Occipital lobe (tissue), 2 donors: ENCODE data around the gene CYP4F8. TPM values are rescaled to one million over a fixed set of nuclear protein-coding genes. Genes with fewer than 3 reads are reported as not detected.
"Not testable (repeated sequence)": the region's sequence is repeated elsewhere in the genome, so short reads cannot be mapped to it uniquely, and the experiment has no call there.

ENCODE experiments used
- DNase-seq: peaks from one replicate; lab custom pipeline; 2025; lab: John Stamatoyannopoulos, UW
- total RNA-seq: library from RNA; depleted of rRNA; stranded (reverse); fragments of >200 nt; gene quantifications from one replicate; pipeline ENCODE4 v1.2.3, GENCODE V29; 2014

CYP4F8 gene, protein sequence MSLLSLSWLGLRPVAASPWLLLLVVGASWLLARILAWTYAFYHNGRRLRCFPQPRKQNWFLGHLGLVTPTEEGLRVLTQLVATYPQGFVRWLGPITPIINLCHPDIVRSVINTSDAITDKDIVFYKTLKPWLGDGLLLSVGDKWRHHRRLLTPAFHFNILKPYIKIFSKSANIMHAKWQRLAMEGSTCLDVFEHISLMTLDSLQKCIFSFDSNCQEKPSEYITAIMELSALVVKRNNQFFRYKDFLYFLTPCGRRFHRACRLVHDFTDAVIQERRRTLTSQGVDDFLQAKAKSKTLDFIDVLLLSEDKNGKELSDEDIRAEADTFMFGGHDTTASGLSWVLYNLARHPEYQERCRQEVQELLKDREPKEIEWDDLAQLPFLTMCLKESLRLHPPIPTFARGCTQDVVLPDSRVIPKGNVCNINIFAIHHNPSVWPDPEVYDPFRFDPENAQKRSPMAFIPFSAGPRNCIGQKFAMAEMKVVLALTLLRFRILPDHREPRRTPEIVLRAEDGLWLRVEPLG
- total RNA-seq: not detected

DNA sequence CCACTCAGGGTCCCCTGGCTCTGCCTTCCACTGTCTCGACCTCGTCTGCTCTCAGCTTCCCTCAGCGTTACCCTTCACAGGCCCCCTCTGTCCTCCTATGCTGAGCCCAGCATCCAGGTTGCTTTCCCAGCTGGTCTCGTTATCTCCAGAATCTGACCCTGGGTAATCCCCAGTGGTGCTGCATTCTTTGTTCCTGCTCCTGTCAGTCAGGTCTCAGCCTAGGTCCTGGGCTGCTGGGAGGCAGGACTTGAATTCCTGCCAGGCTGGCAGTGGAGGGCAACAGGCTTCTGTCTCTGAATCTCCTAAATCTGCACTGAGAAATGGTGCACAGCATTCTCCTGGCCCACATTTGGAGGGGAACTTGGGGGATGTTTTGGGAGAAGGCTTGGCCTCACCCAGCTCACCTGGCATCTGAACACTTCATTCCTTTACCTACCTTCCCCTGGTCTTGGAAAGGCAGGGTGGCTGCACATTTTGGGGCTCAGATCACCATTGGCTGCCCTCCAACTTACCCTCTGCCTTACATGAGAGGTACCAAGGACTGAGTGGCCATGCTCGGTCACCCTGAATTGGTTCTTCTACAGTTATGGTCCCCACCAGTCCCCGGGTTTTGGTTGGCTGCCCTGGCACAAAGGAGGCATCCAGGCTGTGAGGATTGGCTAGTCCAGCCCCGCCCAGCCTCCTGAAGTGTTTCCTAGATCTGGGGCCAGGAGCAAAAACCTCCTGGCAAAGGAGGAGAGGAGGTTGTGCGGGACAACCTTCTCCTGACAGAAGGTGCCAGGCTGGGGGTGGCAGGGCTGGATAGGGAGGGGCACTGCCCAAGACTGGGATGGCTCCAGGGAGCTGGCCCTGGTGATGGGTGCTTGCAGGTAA lies at the start of gene CYP4F8:
TSS of gene CYP4F8 (plus strand) at position 712 of the 873 bp plus-strand sequence. CDS start 399 bp downstream, outside the sequence.
- DNase-seq: no peak

DNA sequence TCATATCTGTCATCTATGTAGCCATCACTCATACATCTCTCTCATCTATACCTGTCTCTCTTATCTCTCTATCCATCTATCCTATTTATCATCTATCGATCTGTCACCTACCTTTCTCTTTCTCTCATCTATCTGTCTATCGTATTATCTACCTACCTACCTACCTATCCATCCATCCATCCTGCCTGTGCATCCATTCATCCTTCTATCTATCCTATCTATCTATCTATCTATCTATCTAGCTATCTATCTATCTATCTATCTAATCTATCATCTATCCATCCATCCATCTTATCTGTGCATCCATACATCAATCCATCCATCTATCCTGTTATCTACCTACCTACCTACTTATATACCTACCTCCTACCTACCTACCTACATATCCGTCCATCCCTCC lies 44.6 kb upstream of the CYP4F8 start:
- DNase-seq: no peak

DNA sequence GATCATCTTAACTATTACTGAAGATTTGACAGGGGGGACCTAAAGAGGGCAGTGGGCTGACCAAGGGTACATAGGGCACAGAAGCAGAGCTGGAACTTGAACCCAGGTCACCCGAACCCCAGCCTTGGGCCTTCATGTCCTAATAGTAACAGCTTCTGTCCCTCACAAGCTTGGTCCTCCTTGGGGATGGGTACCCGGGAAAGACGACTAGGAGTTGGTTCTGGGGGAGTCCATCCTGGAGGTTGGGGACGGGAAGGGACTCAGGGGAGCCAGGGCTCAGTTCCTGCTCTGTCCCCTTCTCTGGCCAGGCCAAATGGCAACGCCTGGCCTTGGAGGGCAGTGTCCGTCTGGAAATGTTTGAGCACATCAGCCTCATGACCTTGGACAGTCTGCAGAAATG lies 39.6 kb upstream of the CYP4F8 start:
- DNase-seq: no peak

DNA sequence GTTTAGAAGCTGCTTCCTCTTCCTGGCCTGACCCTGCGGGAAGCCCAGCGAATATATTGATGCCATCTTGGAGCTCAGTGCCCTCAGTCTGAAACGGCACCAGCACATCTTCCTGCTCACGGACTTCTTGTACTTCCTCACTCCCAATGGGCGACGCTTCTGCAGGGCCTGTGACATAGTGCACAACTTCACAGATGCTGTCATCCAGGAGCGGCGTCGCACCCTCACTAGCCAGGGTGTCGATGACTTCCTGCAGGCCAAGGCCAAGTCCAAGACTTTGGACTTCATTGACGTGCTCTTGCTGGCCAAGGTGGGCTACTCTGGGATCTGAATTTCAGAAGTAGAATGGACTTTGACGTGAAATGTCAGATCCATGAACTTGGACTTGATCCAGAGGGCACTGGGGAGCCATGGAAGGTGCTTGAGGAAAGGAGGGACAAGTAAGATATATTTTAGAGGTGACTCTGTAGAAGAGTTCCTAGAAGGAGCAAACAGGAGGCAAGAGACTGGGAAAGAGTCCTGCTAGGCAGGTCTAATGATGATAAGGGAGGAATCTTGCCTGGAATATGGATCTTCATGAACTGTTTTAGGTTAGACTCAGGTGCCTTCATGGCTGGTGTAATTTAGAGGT lies 38.4 kb upstream of the CYP4F8 start:
- DNase-seq: no peak

DNA sequence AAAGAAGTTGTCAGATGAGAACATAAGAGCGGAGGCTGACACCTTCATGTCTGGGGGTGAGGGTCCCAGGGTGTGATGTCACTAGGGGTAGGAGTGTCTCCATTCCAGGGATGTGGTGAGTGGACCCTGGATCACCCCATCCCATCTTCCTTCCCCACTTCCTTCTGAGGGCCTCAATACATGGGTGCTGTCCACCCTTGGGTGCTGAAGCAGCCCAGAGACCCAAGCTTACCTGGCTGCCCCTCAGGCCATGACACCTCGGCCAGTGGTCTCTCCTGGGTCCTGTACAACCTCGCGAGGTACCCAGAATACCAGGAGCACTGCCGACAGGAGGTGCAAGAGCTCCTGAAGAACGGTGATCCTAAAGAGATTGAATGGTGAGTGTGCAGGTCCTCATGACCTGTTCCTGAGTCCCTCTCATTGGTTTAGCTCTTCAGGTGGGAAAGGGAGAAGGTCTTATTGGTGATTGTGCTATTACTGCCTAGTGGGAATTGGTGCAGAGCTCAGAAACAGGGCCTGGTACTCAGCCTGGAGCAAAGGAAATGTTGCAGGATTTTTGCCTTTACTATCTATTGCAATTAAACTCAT lies 37.7 kb upstream of the CYP4F8 start:
- no peak for DNase-seq

DNA sequence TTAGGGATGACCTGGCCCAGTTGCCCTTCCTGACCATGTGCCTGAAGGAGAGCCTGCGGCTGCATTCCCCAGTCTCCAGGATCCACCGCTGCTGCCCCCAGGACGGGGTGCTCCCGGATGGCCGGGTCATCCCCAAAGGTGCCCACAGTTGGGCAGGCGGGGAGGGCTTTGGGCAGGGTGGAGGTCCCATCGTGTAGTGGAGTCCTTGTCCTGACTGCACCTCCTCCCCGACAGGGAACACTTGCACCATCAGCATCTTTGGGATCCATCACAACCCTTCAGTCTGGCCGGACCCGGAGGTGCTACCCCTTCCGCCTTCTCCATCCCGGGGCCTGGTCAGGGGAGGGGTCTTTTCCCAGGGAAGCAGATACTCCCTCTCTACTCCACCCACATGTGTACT lies 31.7 kb upstream of the CYP4F8 start:
- DNase-seq: no peak

DNA sequence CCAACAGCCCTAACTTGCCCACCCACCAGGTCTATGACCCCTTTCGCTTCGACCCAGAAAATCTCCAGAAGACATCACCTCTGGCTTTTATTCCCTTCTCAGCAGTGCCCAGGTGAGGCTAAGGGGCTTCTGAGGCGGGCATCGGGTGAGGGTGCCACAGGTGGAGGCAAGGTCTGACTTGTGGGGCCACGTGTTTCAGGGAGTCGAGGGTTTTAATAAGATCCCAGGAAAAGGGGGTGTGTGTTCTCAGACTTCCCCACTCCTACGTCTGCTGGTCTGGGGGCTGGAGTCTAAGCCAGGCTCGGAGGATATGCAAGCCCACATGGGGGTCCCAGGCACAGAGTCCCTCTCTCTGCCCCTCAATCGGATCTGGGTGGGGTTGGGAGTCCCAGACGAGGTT lies 30.9 kb upstream of the CYP4F8 start:
- DNase-seq: no peak

DNA sequence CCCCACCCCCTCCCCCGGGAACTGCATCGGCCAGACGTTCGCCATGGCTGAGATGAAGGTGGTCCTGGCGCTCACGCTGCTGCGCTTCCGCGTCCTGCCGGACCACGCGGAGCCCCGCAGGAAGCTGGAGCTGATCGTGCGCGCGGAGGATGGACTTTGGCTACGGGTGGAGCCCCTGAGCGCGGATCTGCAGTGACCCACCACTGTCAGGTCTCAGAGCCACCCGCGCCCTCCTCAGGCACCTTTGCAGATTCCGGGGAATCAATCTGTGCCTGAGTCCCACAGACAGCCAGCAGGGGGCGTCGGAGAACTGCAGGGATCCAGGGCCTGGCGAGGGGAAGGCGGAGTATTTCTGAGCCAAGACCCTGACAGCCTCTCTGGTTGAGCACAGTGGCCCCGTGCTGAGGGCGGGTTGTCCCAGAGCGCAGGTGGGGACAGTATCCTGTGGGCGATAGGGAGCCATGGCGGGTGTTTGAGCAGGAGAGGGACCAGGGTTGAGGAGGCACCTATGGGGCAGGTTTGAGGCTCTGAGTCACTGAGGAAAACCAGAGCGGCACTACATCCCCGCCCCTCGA lies 30.4 kb upstream of the CYP4F8 start:
- peak; percentile 53 for DNase-seq

DNA sequence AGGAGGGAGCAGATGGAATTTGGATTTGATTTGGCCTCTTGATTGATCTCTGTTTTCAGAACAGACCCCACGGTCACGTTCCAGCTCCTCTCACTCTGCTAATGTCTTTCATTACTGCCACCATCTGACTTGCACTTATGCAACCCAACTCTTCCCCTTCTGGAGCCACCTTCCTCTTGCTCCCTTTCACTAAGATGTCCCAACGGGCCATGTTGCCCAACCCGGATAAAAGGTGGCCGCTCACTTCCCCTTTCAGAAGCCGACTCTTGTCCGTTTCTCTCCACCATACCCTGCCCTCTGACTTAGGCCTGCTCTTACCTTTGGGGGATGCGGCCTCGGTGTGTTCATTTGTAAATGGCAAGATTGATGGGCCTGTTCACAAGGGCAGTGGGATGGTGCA lies 27.4 kb upstream of the CYP4F8 start:
- no peak for DNase-seq

DNA sequence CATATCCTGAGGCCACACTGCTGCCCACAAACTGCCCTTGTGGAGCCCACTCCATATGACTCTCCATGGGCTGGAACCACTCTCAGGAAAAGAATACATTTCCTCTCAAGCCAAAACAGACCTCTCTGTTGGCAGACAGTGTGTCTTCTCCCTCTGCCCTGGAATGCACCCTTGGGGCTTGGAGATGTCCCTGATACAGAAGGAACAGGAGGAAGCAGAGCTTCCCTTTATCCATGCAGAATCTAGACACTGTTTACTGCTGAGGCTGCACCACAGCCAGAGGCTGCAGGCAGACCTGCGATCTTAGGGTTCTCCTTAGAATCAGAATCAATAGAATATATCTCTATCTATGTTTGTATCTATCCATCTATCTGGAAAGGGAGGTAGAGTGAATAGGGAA lies 26.8 kb upstream of the CYP4F8 start:
- no peak for DNase-seq

DNA sequence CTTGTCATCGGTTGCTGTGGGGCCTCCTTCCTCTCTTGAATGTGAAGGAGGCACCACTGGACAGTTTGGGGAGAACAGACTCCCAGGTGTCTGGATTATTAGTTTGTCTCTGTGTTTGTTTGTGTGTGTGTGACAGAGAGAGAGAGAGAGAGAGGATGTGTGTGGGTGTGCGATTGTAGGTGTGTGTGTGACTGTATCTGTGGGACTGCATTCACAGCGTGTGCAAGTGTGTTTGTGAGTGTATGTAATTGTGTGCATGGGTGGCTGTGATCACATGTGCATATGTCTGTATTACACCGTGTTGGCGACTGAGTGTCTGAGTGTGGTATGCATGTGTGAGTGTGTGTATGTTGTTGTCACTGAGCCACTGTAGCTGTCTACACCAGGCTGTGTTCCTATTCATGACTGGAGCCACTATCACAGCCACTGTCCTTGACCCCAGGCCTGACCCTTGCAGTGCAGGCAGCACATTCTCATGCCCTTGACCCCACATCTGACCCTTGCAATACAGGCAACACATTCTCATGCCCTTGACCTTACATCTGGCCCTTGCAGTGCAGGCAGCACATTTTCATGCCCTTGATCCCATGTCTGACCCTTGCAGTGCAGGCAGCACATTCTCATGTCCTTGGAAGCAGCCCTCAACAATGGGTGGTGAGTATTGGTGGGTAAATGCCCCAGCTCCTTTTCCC lies 25.1 kb upstream of the CYP4F8 start:
- no peak for DNase-seq

DNA sequence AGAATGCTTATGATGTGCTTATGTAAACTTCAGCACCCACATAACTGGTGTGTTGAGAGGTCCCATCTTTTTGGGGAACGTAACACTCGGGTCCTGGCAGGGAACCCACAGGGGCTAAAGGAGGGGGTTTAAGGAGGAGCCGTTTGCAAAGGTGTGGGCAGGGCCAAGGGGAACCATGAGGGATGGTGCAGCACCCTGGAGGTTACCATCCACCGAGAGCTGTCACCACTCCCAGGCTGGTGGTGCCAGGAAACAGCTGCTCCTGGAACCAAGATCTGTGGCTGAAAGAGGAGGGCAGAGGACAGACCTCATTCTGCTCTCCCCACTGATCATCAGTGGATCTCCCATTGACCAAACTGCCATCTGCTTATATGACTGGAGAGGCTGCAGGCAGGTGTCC lies 23.2 kb upstream of the CYP4F8 start:
- no peak for DNase-seq

DNA sequence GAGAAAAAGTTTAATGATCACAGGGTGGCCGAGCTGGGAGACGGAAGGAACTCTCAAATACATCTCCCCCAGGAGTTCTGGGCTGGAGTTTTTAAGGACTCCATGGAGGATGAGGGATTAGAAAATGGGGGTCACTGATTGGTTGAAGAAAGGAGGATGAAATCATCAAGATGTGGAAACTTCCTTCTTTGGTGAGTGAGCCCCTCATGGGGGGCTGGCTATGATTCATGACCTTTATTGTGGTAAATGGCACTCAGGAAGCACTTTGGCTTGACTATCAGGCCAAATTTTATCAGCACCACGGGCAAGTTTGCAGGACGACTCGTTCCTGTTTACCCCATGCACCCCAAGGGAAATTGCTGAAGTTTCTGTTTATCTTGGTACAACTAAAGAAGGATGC lies 22.5 kb upstream of the CYP4F8 start:
- not testable (repeated sequence) for DNase-seq

DNA sequence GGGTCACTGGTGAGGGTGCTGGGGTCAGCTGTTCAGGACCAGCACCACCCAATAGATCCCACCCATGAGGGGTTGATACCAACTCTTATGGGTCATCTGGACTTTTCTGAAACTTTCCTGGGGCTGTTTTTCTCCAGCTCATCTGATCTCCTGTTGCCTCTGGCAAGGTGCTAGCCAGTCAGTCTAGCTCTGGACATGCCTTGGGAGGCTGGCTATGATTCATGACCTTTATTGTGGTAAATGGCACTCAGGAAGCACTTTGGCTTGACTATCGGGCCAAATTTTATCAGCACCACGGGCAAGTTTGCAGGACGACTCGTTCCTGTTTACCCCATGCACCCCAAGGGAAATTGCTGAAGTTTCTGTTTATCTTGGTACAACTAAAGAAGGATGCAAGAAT lies 21.3 kb upstream of the CYP4F8 start:
- DNase-seq: not testable (repeated sequence)

DNA sequence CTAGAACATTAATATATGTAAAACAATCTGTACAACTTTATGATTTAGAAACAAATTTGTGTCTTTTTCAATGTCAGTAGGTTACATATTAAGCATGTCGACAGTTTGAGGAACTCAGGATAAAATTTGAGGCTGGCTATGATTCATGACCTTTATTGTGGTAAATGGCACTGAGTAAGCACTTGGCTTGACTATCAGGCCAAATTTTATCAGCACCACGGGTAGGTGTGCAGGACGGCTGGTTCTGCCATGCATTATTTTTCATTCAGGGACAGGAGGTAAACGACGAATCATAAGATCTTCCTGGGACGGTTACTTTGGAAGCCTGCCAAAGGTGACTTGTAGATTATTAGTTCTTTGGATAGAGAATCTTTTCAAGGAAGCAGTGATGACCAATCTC lies 19.9 kb upstream of the CYP4F8 start:
- DNase-seq: no peak

DNA sequence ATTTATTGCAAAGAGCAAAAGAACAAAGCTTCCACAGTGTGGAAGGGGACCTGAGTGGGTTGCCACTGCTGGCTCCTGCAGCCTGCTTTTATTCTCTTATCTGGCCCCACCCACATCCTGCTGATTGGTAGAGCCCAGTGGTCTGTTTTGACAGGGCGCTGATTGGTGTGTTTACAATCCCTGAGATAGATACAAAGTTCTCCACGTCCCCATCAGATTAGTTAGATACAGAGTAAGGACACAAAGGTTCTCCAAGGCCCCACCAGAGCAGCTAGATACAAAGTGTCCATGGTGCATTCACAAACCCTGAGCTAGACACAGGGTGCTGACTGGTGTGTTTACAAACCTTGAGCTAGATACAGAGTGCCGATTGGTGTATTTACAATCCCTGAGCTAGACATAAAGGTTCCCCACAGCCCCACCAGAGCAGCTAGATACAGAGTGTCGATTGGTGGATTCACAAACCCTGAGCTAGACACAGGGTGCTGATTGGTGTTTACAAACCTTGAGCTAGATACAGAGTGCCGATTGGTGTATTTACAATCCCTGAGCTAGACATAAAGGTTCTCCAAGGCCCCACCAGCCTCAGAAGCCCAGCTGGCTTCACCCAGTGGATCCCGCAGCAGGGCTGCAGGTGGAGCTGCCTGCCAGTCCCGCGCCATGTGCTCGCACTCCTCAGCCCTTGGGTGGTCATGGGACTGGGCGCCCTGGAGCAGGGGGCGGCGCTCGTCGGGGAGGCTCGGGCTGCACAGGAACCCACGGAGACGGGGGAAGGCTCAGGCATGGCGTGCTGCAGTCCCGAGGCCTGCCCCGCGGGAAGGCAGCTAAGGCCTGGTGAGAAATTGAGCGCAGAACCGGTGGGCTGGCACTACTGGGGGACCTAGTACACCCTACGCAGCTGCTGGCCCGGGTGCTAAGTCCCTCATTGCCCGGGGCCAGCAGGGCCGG lies 6.8 kb upstream of the CYP4F8 start:
- not testable (repeated sequence) for DNase-seq

DNA sequence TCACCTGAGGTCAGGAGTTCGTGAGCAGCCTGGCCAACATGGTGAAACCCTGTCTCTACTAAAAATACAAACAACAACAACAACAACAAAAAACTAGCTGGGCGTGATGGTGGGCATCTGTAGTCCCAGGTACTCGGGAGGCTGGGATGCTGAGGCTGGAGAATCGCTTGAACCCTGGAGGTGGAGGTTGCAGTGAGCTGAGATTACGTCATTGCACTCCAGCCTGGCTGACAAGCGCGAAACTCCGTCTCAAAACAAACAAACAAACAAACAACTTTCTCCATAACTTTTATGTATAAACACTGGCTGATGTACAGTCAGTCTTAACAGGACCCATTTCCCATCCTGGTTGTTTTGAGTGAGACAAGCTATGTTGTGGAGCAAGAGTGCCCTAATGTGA lies 5.8 kb upstream of the CYP4F8 start:
- DNase-seq: no peak

DNA sequence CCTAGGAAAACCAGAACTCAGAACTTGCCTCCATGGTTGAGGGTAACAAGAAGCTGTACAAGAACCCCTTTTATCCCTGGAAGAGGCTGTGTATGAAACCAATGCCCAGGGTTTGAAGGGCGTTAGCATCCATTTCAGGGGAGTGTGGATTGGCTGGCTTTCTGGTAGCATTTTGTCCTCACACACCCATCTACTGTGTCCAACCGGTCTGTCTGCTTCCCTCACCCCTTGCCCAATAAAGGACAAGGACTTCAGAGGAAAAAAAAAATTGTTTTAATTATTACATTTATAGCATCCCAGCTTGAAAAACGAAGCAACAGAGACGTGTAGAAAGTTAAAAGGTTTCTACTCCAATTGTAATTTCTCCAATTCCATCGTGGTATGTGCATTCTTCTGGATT lies 2.7 kb upstream of the CYP4F8 start:
- no peak for DNase-seq

DNA sequence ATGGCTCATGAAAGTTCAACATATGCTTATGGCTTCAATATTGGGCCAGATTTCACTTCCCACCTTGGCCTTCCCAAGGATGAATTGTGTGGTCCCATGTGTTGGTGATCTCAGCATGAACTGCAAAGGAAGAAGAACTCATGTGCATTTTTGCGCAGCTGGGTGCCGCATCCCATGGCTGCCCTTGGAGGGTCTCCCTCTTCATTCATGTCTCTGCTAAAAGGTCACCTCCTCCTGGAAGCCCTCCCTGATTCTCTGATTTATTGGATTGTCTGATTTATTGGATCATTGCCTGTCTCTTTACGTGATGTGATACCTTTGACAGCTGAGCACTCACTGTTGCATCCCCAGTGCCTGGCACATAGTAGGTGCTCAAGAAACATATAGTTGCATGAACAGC lies 1.7 kb upstream of the CYP4F8 start:
- no peak for DNase-seq
